ENCODE measurements around the gene LRRC40.

Gene LRRC40

DNA sequence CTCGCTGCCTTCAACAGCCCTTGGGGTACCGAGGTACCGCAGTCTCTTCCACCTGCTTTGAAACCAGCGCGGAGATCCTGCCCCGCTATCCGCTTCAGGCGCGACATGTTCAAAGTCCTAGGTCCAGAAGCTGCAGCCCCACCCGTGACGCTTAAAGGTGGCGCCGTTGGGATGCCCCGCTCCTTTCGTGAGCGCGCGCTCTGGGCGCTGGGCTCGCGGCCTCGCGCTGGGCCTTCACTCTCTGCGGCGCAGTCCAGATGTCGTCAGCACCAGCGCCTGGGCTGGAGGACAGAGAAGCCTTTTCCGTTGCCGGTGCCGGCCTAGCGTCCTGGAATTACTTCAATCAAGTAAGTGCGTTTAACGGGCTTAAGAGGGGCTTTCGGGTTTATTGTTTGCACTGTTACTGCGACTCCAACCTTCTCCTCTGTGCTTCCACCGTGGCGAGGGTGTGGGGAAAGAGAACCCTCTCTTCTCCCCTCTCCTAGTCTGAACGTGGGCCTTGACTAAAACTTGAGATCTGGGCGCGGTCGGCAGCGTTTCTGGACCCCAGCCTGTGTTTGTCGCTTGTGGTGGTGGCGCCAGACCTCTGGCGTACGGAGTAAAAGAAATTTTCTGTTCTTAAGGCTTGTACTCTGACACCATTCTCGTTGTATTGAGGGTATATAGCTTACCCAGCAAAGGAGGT lies at the start of gene LRRC40:
TSS of gene LRRC40 (minus strand) at position 146 of the 685 bp plus-strand sequence. CDS start at position 107, 39 bp downstream.
- TF ChIP-seq, protein P1, sequence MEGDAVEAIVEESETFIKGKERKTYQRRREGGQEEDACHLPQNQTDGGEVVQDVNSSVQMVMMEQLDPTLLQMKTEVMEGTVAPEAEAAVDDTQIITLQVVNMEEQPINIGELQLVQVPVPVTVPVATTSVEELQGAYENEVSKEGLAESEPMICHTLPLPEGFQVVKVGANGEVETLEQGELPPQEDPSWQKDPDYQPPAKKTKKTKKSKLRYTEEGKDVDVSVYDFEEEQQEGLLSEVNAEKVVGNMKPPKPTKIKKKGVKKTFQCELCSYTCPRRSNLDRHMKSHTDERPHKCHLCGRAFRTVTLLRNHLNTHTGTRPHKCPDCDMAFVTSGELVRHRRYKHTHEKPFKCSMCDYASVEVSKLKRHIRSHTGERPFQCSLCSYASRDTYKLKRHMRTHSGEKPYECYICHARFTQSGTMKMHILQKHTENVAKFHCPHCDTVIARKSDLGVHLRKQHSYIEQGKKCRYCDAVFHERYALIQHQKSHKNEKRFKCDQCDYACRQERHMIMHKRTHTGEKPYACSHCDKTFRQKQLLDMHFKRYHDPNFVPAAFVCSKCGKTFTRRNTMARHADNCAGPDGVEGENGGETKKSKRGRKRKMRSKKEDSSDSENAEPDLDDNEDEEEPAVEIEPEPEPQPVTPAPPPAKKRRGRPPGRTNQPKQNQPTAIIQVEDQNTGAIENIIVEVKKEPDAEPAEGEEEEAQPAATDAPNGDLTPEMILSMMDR (IDR thresholded peaks at IDR 0.05; ENCODE audit: unreplicated experiment in 3 of 3) = no peak
- H3K4me3 Mint-ChIP-seq = peak within 1 kb of the TSS; percentile 98 to 100 (median 99)
- H3K9me3 Mint-ChIP-seq = no peaks in the 10 kb centered on the region
- peaks cover 49% of the 10 kb centered on the region for H3K4me1 Mint-ChIP-seq
- H3K27me3 Mint-ChIP-seq (ENCODE audit: low read depth) = no peaks in the 10 kb centered on the region
- H3K27ac Mint-ChIP-seq = peak within 1 kb of the TSS; percentile 99 to 100 (median 100)
- peaks cover 13% of the 10 kb centered on the region for H3K36me3 Mint-ChIP-seq (ENCODE audit: low read depth)

DNA sequence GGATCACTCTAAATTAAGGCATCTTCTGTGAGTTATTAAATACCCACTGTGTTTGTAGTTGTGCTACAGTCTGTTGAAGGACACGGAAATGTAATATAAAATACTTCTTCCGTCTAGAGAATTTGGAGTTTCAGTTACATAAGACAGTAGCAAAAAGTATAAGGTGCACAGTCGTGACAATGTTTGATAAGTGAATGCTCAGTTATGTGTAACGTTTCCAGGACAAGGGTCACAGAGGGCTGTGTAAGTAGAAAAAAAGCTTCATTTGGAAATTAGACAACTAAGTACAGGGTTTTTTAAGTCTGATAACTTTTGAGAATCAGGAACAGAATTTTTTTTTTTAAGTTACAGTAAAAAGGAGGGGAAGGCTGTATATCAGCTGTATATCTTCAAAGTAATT lies 43.4 kb upstream of the LRRC40 start:
- H3K4me1 Mint-ChIP-seq = no peaks in the 10 kb centered on the region
- TF ChIP-seq, protein P1 (IDR thresholded peaks at IDR 0.05; ENCODE audit: unreplicated experiment in 3 of 3) = no peak
- peaks cover 75% of the 10 kb centered on the region for H3K36me3 Mint-ChIP-seq (ENCODE audit: low read depth)
- H3K9me3 Mint-ChIP-seq = no peaks in the 10 kb centered on the region
- H3K27ac Mint-ChIP-seq = peak overlapping the region in 1 of 3 experiments; percentile 30
- no peak overlapping the region for H3K4me3 Mint-ChIP-seq
- no peaks in the 10 kb centered on the region for H3K27me3 Mint-ChIP-seq (ENCODE audit: low read depth)

DNA sequence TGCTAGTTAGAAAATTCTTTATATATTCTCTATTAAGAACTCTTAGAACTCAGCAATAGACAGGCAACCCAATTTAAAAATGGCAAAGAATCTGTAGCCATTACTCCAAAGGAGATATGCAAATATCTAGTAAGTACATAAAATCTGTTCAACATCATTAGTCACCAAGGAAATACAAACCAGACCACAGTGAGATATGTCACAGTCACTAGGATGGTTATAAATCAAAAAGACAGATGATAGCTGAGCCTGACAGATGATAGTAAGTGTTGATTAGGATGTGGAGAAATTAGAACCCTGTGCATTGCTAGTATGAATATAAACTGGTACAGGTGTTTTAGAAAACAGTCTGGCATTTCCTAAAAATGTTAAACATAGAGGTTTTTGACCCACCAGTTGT lies 42.4 kb upstream of the LRRC40 start:
- TF ChIP-seq, protein P1 (IDR thresholded peaks at IDR 0.05; ENCODE audit: unreplicated experiment in 3 of 3) = no peak

GRCh38 chr1:70247122-70247521 lies 41.7 kb upstream of the LRRC40 start:
- no peaks in the 10 kb centered on the region for H3K27me3 Mint-ChIP-seq (ENCODE audit: low read depth)
- TF ChIP-seq, protein P1 (IDR thresholded peaks at IDR 0.05; ENCODE audit: unreplicated experiment in 3 of 3) = no peak

More for the DNA sequence above, 42.4 kb upstream of the LRRC40 start:
- no peaks in the 10 kb centered on the region for H3K4me1 Mint-ChIP-seq
- H3K27me3 Mint-ChIP-seq (ENCODE audit: low read depth) = no peaks in the 10 kb centered on the region
- H3K36me3 Mint-ChIP-seq (ENCODE audit: low read depth) = peaks cover 80% of the 10 kb centered on the region
- no peaks in the 10 kb centered on the region for H3K9me3 Mint-ChIP-seq
- H3K27ac Mint-ChIP-seq = no peak overlapping the region
- H3K4me3 Mint-ChIP-seq = no peak overlapping the region

GRCh38 chr1:70239940-70240339 lies 34.6 kb upstream of the LRRC40 start:
- peaks cover 63% of the 10 kb centered on the region for H3K36me3 Mint-ChIP-seq (ENCODE audit: low read depth)
- H3K27ac Mint-ChIP-seq = no peak overlapping the region
- TF ChIP-seq, protein P1 (IDR thresholded peaks at IDR 0.05; ENCODE audit: unreplicated experiment in 3 of 3) = no peak
- H3K27me3 Mint-ChIP-seq (ENCODE audit: low read depth) = no peaks in the 10 kb centered on the region
- H3K9me3 Mint-ChIP-seq = no peaks in the 10 kb centered on the region
- no peak overlapping the region for H3K4me3 Mint-ChIP-seq
- H3K4me1 Mint-ChIP-seq = no peaks in the 10 kb centered on the region

More at GRCh38 chr1:70247122-70247521, 41.7 kb upstream of the LRRC40 start:
- H3K36me3 Mint-ChIP-seq (ENCODE audit: low read depth) = peaks cover 81% of the 10 kb centered on the region
- H3K4me3 Mint-ChIP-seq = no peak overlapping the region
- H3K27ac Mint-ChIP-seq = no peak overlapping the region
- H3K4me1 Mint-ChIP-seq = no peaks in the 10 kb centered on the region
- H3K9me3 Mint-ChIP-seq = no peaks in the 10 kb centered on the region

GRCh38 chr1:70234733-70235132 lies 29.4 kb upstream of the LRRC40 start:
- Mint-ChIP-seq H3K36me3 (ENCODE audit: low read depth) (peaks cover 74% of the 10 kb centered on the region), H3K4me3 (no peak overlapping the region), H3K4me1 (no peaks in the 10 kb centered on the region), H3K27ac (no peak overlapping the region), H3K27me3 (ENCODE audit: low read depth) (no peaks in the 10 kb centered on the region), H3K9me3 (no peaks in the 10 kb centered on the region)
- TF ChIP-seq, protein P1 (IDR thresholded peaks at IDR 0.05; ENCODE audit: unreplicated experiment in 3 of 3) = no peak
